ENCODE data around the gene HOMER2. TPM values are rescaled to one million over a fixed set of nuclear protein-coding genes. Genes with fewer than 3 reads are reported as not detected.
A peak's percentile ranks its signal among the peaks of the same experiment; 100 is the strongest.
"Not testable (repeated sequence)": the region's sequence is repeated elsewhere in the genome, so short reads cannot be mapped to it uniquely, and the experiment has no call there.

Gene HOMER2
- total RNA-seq, 1 donor from 2014 or later = 76.7 TPM

DNA sequence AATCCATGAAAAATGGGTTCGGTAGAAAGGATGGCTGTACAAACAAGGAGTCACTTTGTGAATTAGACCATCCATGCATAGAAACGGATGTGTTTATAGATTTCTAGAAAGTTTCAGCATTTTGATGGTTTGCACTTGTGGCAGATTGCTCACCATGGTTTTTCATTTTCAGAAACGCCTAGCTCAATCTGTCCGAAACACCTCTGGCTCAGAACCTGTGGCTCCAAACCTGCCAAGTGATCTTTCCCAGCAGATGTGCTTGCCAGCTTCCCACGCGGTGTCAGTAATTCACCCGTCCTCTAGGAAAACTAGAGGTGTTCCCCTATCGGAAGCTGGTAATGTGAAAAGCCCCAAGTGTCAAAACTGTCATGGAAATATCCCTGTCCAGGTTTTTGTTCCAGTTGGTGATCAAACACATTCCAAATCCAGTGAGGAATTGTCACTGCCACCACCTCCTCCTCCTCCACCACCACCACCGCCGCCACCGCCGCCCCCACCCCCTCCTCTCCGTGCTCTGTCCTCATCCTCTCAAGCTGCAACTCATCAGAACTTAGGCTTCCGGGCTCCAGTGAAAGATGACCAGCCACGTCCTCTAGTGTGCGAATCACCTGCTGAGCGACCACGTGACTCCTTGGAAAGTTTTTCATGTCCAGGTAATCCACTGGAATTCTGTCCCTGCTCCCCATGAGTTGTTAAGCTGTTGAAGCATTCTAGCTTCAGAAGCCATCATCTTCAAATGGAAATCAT, 121.9 kb downstream of the HOMER2 start:
- no peak for DNase-seq

GRCh38 chr15:82829234-82829633, 123.3 kb downstream of the HOMER2 start:
- no peak for DNase-seq

DNA sequence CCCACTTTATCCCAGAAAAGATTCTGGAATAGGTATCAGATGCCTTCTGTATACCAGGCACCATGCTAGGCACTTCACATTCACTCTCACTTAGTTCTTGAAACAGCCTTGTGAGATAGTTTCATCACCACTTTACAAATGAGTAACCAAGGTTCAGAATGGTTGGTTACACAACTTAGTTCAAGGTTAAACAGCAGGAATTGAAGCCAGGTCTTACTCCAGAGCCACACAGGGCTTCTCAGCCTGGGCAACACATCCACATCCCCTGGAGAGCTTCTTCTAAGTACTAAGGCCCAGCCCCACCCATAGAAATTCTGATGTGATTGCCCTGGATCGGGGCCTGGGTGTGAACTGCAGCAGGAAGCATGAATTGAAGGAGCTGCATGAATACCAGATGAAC, 124.4 kb downstream of the HOMER2 start:
- DNase-seq = no peak

DNA sequence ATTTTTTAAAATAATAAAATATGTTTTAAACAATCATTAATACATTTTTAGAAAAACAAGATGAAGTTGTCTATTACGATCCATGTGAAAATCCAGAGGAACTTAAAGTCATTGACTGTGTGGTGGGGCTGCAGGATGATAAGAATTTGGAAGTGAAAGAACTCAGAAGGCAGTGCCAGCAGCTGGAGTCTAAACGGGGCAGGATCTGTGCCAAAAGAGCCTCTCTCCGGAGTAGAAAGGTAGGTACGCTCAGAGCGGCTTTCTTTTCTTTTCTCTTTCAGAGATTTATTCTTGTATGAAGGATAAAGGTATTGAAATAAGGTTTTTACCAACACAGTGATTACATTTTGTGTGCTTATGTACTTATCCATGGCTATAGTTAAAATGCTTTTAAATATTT, 129.5 kb downstream of the HOMER2 start:
- no peak for DNase-seq

- not testable (repeated sequence) for DNase-seq
Observed at GRCh38 chr15:82821851-82822250, 130.7 kb downstream of the HOMER2 start.

DNA sequence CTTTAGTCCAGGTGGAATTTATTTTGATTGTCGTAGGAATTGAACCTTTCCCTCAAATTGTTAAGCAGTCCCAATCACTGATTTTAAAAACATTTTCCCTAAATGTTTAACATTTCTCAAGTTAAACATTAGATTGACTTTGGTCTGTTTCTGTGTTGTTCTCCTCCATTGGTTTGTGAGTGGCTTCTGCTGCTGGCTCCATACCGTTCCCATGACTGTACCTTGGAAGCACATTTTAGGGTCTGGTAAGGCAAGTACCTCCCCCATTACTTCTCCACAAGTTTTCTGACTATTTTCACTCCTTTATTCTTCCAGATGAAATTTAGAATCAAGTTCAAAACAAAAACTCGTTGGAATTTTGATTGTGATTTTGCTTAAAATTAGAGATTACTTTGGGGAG, 131.1 kb downstream of the HOMER2 start:
- DNase-seq = not testable (repeated sequence)

DNA sequence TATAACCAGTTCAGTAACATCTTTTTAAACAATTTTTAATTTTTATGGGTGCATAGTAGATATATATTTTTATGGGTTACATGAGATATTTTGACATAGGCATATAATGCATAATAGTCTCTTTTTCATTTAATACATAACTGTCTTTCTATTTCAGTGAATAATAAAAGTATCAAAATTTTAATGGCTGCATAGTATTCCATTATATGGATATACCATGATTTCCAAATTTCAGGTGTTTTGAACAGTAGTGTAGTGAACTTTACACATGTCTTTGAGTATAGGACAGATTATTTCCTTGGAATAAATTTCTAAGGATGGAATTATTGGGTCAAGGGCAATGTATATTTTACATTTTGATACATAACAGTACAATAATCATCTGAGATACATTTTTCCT, 132.4 kb downstream of the HOMER2 start:
- no peak for DNase-seq

DNA sequence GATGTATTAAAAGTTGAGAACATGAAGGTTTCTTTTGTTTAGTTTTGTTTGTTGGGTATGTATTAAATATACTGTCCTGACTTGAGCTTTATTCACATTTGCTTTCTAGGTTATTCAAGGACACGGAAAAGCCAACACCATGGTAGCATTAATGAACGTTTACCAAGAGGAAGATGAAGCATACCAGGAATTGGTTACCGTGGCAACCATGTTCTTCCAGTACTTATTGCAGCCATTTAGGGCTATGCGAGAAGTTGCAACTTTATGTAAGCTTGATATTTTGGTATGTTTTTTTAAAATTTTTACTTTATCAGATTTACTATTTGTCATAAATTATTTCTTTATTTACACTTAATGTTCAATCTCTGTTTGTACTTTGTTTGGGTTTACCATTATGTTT, 139.5 kb downstream of the HOMER2 start:
- no peak for DNase-seq

GRCh38 chr15:82810890-82811426, 141.6 kb downstream of the HOMER2 start:
- DNase-seq = no peak

DNA sequence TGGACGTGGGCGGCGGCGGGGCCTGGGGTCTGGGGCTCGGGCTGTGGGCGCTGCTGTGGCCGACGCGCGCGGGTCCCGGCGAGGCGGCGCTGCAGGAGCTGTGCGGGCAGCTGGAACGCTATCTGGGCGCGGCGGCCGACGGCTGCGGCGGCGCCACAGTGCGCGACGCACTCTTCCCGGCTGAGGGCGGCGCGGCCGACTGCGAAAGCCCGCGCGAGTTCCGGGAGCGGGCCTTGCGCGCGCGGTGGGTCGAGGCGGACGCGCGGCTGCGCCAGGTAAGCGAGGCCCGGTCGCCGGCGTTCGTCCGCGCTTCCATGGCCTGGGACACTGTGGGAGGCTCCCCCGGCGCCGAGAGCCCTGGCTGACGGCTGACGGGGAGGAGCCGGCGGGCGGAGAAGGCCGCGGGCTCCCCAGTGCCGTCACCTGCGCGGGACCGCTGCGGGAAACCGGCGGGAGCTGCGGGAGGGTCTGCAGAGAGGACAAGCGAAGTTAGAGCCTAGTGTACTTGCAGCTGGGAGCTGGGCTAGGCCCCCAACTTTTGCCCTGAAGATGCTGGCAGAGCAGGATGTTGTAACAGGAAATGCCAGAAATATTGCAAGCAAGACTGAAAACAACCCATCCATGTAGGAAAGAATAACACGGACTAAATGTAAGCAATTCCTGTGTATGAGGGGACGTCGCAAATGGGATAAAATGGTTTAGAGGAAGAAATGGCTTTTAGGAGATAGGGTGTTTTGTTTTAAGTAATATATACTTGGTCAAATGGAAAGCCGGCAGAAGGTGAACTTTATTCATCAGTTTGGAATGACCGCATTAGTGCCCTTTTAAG, 142.2 kb downstream of the HOMER2 start:
- DNase-seq = no peak

DNA sequence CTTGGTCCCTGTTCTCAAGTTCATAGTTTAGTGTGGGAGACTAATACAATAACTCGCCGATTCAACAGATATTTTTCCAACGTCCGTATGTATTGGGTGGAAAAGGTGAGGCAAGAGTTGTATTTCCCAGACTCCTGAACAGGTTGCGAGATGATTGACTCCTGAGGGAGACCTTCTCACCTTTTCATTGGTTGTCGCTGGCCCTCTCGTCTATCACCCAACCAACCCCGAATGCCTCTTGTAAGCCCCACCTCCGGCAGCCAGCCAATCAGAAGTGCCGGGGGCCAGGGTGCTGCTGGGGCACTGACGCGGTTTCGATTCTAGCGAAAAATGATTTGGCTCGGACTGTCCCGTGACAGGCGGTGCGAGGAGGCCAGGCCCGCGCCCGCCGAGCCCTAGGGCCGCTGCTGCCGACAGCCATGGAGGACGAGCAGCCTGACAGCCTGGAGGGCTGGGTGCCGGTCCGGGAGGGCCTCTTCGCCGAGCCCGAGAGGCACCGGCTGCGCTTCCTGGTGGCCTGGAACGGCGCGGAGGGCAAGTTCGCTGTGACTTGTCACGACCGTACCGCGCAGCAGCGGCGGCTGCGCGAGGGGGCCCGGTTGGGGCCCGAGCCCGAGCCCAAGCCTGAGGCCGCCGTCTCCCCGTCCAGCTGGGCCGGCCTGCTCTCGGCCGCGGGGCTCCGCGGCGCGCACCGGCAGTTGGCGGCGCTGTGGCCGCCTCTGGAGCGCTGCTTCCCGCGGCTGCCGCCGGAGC, 143.0 kb downstream of the HOMER2 start, which contains the start of gene WHAMM:
Gene WHAMM, plus strand, starts transcription at position 321 of the 753 bp plus-strand sequence. Its CDS starts 99 bp downstream, at position 420.
- peak; percentile 99 for DNase-seq

GRCh38 chr15:82808634-82809041, 143.9 kb downstream of the HOMER2 start:
- DNase-seq = no peak

DNA sequence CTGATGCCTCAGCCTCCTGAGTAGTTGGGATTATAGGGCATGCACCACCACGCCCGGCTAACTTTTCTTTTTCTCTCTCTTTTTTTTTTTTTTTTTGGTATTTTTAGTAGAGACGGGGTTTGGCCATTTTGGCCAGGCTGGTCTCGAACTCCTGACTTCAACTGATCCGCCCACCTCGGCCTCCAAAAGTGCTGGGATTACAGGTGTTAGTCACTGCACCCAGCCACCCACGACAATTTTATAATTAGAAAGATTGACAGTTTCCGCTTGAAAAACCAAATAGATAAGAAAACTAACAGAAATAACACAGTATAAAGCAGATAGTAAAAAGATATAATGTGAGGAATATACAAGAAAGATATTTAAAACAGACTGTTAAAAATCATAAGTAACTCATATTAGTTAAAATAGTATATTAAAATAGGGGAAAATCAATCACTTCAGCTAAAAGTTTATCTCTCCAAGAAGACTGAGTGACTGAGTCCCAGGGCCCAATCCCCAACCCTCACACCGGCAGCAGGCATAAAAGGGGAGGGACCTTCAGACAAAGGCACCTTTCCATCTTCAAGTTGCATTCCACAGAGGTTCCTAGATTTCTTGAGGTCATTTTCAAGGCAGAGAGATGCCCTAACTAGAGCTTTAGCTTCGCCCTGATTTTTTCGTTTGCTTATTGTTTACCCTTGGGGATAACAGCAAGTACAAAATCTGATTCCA, 144.4 kb downstream of the HOMER2 start:
- DNase-seq = no peak

DNA sequence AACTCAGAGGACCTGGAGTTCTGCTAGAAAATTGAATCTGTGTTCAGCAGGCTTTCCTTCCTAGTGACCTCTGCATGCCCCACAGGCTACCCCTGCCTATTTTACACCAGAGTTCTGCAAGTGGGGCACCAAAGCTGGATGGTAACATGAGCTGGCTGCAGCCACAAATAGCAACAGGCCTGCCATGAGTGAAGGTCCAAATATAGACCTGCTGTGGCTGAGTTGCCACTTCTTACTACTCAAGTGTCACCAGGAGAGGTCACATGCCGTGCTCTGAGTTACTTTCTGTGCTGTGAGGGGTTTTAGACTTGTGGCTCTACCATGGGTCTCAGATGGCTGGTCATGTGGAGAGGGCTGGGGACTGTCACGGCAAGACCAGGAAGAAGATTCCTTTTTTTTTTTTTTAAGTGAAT, 146.5 kb downstream of the HOMER2 start, which contains the start of gene FSD2:
Gene FSD2, minus strand, starts transcription at position 76 of the 413 bp plus-strand sequence. CDS start 18,679 bp downstream, outside the sequence.
- no peak for DNase-seq

DNA sequence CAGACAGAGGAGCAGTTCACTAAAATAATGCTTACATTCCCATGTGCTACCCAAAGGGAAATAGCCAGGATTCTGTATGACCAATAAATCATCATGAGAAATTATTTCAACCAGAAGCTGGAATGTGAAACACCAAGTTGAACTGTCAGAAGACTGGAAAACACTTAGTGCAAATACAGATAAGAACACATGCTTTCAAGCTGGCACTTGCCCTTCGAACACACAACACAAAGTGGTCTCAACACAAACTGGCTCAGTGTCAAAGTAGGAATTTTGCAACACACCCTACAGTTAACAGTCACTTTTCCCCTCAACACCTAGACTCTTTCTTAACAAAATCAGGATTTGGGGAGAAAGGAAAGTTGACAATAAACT, 148.0 kb downstream of the HOMER2 start:
- DNase-seq = no peak

DNA sequence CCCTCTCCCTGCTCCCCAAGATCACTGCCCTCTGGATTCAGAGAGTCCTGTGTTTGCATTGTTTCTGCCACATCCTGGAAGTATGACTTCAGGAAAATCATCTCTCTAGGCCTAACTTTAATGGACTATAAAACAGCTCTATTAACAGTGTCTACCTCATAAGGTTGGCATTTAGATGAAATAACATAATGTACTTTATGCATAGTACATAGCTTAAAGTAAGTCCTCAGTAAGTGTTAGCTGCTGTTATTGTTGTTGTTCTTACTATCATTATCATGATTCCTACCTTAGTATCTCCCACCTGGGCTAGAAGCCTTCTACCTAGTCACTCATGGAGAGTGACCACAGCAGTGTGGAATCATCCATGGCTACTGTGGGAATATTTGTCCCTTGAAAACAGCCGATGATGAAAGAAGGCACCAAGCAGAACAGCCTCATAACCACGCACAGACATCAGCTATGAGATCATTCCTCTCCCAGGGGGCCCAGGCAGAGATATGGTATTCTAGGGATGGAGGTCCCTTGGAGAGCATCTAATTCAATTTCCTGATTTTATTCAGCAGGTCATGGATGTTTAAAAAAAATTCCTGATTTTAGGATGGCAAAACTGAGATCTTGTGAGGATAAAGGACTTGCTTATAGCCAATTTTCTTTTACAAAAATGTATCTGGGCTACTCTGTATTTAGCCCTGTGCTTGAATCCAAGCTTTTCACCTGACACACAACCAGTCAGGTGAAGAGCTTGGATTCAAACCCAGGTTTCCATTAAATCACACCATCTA, 148.5 kb downstream of the HOMER2 start:
- DNase-seq = no peak

- DNase-seq = no peak
Observed at GRCh38 chr15:82802497-82802896, 150.0 kb downstream of the HOMER2 start.

- no peak for DNase-seq
Observed at GRCh38 chr15:82799183-82799841, 153.2 kb downstream of the HOMER2 start.
